Subcutaneous adipose tissue (tissue), 4 donors: ENCODE results near the gene MSRB1. TPM values are rescaled to one million over a fixed set of nuclear protein-coding genes. Genes with fewer than 3 reads are reported as not detected.

Experiments
- total RNA-seq, 4 donors: library from RNA; depleted of rRNA; stranded (reverse); fragments of >200 nt; gene quantifications; one replicate each; pipeline ENCODE4 v1.1.0, GENCODE V29; 2016
- TF ChIP-seq, protein P1 (sequence below): fragments of 450-650 bp; IDR thresholded peaks from one replicate; pipeline ENCODE4 v1.5.1; 2016; ENCODE audit warnings: low read depth, mild to moderate bottlenecking, control low read depth, antibody characterized with exemption, moderate library complexity

The MSRB1 gene
- total RNA-seq, result 10 to 100 TPM; 11.2 to 30.0 (median 18.1) TPM

GRCh38 chr16:1942810-1943726 lies at the start of gene MSRB1:
TSS of gene MSRB1 (minus strand) at chr16:1943199. CDS start at chr16:1943156, 43 bp downstream.
- TF ChIP-seq, protein P1, sequence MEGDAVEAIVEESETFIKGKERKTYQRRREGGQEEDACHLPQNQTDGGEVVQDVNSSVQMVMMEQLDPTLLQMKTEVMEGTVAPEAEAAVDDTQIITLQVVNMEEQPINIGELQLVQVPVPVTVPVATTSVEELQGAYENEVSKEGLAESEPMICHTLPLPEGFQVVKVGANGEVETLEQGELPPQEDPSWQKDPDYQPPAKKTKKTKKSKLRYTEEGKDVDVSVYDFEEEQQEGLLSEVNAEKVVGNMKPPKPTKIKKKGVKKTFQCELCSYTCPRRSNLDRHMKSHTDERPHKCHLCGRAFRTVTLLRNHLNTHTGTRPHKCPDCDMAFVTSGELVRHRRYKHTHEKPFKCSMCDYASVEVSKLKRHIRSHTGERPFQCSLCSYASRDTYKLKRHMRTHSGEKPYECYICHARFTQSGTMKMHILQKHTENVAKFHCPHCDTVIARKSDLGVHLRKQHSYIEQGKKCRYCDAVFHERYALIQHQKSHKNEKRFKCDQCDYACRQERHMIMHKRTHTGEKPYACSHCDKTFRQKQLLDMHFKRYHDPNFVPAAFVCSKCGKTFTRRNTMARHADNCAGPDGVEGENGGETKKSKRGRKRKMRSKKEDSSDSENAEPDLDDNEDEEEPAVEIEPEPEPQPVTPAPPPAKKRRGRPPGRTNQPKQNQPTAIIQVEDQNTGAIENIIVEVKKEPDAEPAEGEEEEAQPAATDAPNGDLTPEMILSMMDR, result no peak

DNA sequence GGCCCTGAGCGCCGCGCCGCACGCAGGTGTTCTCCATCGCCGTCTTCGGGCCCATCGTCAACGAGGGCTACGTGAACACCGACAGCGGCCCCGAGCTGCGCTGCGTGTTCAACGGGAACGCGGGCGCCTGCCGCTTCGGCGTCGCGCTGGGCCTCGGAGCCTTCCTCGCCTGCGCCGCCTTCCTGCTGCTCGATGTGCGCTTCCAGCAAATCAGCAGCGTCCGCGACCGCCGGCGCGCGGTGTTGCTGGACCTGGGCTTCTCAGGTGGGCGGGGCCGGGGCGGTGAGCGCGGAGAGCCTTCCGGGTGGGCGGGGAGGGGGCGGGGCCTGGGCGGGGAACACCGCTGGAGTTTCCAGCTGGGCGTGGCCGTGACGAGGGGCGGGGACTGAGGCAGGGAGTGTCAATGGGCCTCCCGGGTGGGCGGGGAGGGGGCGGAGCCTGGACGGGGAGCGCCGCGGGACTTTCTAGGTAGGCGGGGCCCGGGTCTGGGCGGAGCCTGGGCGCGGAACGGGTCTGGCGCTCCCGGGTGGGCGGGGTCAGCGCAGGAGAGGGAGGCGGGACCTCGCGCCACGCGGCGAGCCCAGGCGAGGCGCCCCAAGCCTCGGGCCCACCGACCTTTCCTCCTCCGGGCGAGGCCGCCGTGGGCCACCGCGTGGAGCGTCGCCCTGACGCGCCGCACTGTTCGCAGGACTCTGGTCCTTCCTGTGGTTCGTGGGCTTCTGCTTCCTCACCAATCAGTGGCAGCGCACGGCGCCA lies 49.1 kb upstream of the MSRB1 start:
- TF ChIP-seq, protein P1, result no peak

GRCh38 chr16:1991588-1991947 lies 48.6 kb upstream of the MSRB1 start:
- TF ChIP-seq, protein P1, result no peak

DNA sequence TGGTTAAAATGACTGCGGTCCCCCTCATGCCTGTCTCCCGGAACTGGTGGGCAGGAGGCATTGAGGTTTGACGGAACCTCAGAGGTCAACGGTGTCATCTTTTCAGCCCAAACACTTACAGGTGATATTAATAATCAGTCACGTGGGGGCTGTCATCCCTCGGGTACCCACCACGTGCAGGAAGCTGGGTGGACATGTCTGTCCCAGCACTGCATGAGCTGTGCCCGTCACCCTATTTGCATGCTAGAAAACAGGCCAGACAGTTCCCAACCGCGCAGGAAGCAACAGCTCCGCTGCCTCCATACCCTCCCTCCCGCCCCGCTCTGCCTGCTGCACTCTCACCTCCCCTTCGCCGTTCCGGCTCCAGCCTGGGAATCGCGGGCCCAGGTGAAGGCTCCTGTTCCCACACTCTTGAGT lies 48.1 kb upstream of the MSRB1 start:
- TF ChIP-seq, protein P1, result no peak

DNA sequence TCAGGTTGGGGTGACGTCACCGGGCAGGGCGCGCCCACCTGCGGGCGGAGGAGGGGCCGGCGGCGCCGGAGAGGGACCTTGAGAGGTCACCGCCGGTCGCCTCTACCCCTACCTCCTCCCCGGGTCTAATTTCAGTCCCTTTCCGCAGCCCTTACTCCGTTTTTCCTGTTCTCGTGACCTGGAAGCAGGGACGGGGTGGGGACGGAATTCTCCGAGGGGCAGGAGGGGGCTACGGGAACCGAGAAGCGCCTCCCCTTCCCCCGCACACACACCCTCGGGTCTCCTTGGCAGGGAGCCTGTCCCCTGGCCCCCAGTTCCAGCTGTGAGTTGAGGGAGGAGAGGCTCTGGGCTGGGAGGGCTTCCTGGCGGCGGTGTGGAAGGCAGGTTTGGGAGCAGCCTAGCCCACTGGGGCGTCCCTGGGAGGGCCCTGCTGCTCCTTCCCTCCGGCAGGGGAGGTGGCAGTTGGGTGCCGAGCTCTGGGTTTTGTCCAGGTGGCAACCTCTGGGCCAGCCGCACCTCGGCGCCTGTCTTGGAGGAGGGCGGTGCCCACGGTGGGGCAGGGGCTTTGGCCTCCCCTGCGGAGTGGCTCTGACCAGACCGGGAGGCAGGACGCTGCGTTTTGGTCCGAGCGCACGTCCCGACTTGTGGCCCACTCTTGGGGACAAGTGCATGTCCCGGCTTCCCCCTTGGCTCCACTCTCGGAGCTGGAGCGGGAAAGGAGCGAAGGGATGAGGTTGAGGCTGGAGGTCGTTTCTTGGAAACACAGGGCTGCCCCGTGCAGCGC lies 47.5 kb upstream of the MSRB1 start:
- TF ChIP-seq, protein P1, result no peak

- TF ChIP-seq, protein P1, result no peak
Measured at GRCh38 chr16:1990101-1990350, 47.0 kb upstream of the MSRB1 start.
